ENCODE data around the gene DCAF11. TPM values are rescaled to one million over a fixed set of nuclear protein-coding genes. Genes with fewer than 3 reads are reported as not detected.

DCAF11 gene
- total RNA-seq, 2 experiments from 2014 or later: 79.4 to 84.0 TPM

GRCh38 chr14:24147761-24148428 is 33.3 kb downstream of the DCAF11 start:
- peaks cover 57% of the 10 kb centered on the region for H3K36me3 Mint-ChIP-seq (ENCODE audit: low read depth)
- H3K4me3 Mint-ChIP-seq: peak overlapping the region; percentile 97

GRCh38 chr14:24149302-24149969 is 34.9 kb downstream of the DCAF11 start:
- peaks cover 51% of the 10 kb centered on the region for H3K36me3 Mint-ChIP-seq (ENCODE audit: low read depth)
- H3K9me3 Mint-ChIP-seq: no peaks in the 10 kb centered on the region
- no peaks in the 10 kb centered on the region for H3K27me3 Mint-ChIP-seq (ENCODE audit: low read depth)
- intact Hi-C loops (cut with micrococcal nuclease): loop anchor here (5.0 kb wide), 1 partner anchor 1057 kb away; no protein-coding TSS in a partner anchor
- CTCF ChIA-PET: interaction anchor here (0.9 to 6.9 kb wide), 3 partner anchors 11 to 93 kb away, joined by 3 to 63 read pairs (median 23); partner anchors contain the start of genes IRF9 and TINF2
- DNase-seq: no peak
- peaks cover 36% of the 10 kb centered on the region for H3K4me1 Mint-ChIP-seq (ENCODE audit: low read depth)
- H3K4me3 Mint-ChIP-seq: peak overlapping the region; percentile 40
- H3K27ac Mint-ChIP-seq: peak overlapping the region; percentile 0

More at GRCh38 chr14:24147761-24148428, 33.3 kb downstream of the DCAF11 start:
- Mint-ChIP-seq H3K27ac (peak overlapping the region; percentile 59), H3K9me3 (no peaks in the 10 kb centered on the region), H3K4me1 (ENCODE audit: low read depth) (peaks cover 50% of the 10 kb centered on the region), H3K27me3 (ENCODE audit: low read depth) (no peaks in the 10 kb centered on the region)
- CTCF ChIA-PET: interaction anchor here (1.1 to 6.9 kb wide), 7 partner anchors 10 to 149 kb away, joined by 3 to 63 read pairs (median 7); partner anchors contain the start of genes DCAF11, IPO4, IRF9 and NRL
- DNase-seq: no peak
- intact Hi-C loops (cut with micrococcal nuclease): loop anchor here (1.0 to 5.0 kb wide), 11 partner anchors 12 to 1056 kb away; partner anchors contain the start of genes CHMP4A, DCAF11, DHRS1 and GMPR2

GRCh38 chr14:24150061-24150460 is 35.5 kb downstream of the DCAF11 start:
- peaks cover 30% of the 10 kb centered on the region for H3K4me1 Mint-ChIP-seq (ENCODE audit: low read depth)
- CTCF ChIA-PET: interaction anchor here (0.9 to 4.5 kb wide), 2 partner anchors 11 to 92 kb away, joined by 3 to 23 read pairs; partner anchors contain the start of genes IRF9 and TINF2
- H3K9me3 Mint-ChIP-seq: no peaks in the 10 kb centered on the region
- no peak overlapping the region for H3K27ac Mint-ChIP-seq
- DNase-seq: no peak
- H3K27me3 Mint-ChIP-seq (ENCODE audit: low read depth): no peaks in the 10 kb centered on the region
- no peak overlapping the region for H3K4me3 Mint-ChIP-seq
- H3K36me3 Mint-ChIP-seq (ENCODE audit: low read depth): peaks cover 53% of the 10 kb centered on the region
- intact Hi-C loops (cut with micrococcal nuclease): no loop called here

GRCh38 chr14:24150567-24150966 is 36.0 kb downstream of the DCAF11 start:
- H3K4me3 Mint-ChIP-seq: no peak overlapping the region
- no peaks in the 10 kb centered on the region for H3K27me3 Mint-ChIP-seq (ENCODE audit: low read depth)
- no peaks in the 10 kb centered on the region for H3K9me3 Mint-ChIP-seq
- H3K36me3 Mint-ChIP-seq (ENCODE audit: low read depth): peaks cover 51% of the 10 kb centered on the region
- CTCF ChIA-PET: interaction anchor here (0.6 to 4.5 kb wide), 2 partner anchors 11 to 157 kb away, joined by 3 to 23 read pairs; partner anchors contain the start of gene IRF9
- no peak for DNase-seq
- no peak overlapping the region for H3K27ac Mint-ChIP-seq
- peaks cover 25% of the 10 kb centered on the region for H3K4me1 Mint-ChIP-seq (ENCODE audit: low read depth)
- intact Hi-C loops (cut with micrococcal nuclease): no loop called here

GRCh38 chr14:24150993-24151392 is 36.4 kb downstream of the DCAF11 start:
- Mint-ChIP-seq H3K36me3 (ENCODE audit: low read depth) (peaks cover 51% of the 10 kb centered on the region), H3K27me3 (ENCODE audit: low read depth) (no peaks in the 10 kb centered on the region), H3K4me3 (no peak overlapping the region), H3K9me3 (no peaks in the 10 kb centered on the region), H3K27ac (no peak overlapping the region), H3K4me1 (ENCODE audit: low read depth) (peaks cover 21% of the 10 kb centered on the region)
- CTCF ChIA-PET: interaction anchor here (0.6 to 4.5 kb wide), 4 partner anchors 11 to 156 kb away, joined by 3 to 23 read pairs (median 4); partner anchors contain the start of gene IRF9
- no peak for DNase-seq
- intact Hi-C loops (cut with micrococcal nuclease): no loop called here

GRCh38 chr14:24151404-24152080 is 37.0 kb downstream of the DCAF11 start:
- H3K4me1 Mint-ChIP-seq (ENCODE audit: low read depth): peaks cover 20% of the 10 kb centered on the region
- H3K9me3 Mint-ChIP-seq: no peaks in the 10 kb centered on the region
- intact Hi-C loops (cut with micrococcal nuclease): no loop called here
- no peak overlapping the region for H3K27ac Mint-ChIP-seq
- H3K36me3 Mint-ChIP-seq (ENCODE audit: low read depth): peaks cover 47% of the 10 kb centered on the region
- no peak overlapping the region for H3K4me3 Mint-ChIP-seq
- no peak for DNase-seq
- CTCF ChIA-PET: interaction anchor here (0.6 to 4.5 kb wide), 4 partner anchors 10 to 42 kb away, joined by 3 to 23 read pairs (median 4); partner anchors contain the start of gene IRF9
- H3K27me3 Mint-ChIP-seq (ENCODE audit: low read depth): no peaks in the 10 kb centered on the region

- peaks cover 2% of the 10 kb centered on the region for H3K4me1 Mint-ChIP-seq (ENCODE audit: low read depth)
- H3K9me3 Mint-ChIP-seq: no peaks in the 10 kb centered on the region
- no peak overlapping the region for H3K4me3 Mint-ChIP-seq
- CTCF ChIA-PET: interaction anchor here (1.3 kb wide), 1 partner anchor 9 kb away, joined by 5 read pairs; the partner anchor contains the start of gene PSME2
- H3K36me3 Mint-ChIP-seq (ENCODE audit: low read depth): peaks cover 52% of the 10 kb centered on the region
- H3K27ac Mint-ChIP-seq: peak overlapping the region; percentile 72
- H3K27me3 Mint-ChIP-seq (ENCODE audit: low read depth): no peaks in the 10 kb centered on the region
- no peak for DNase-seq
- intact Hi-C loops (cut with micrococcal nuclease): no loop called here
Measured at GRCh38 chr14:24155100-24155499, 40.5 kb downstream of the DCAF11 start.

GRCh38 chr14:24156840-24157239 is 42.3 kb downstream of the DCAF11 start:
- H3K36me3 Mint-ChIP-seq (ENCODE audit: low read depth): peaks cover 51% of the 10 kb centered on the region

GRCh38 chr14:24157331-24157730 is 42.8 kb downstream of the DCAF11 start:
- Mint-ChIP-seq H3K27me3 (ENCODE audit: low read depth) (no peaks in the 10 kb centered on the region), H3K27ac (peak overlapping the region; percentile 21), H3K9me3 (no peaks in the 10 kb centered on the region), H3K36me3 (ENCODE audit: low read depth) (peaks cover 53% of the 10 kb centered on the region), H3K4me3 (no peak overlapping the region), H3K4me1 (ENCODE audit: low read depth) (peaks cover 15% of the 10 kb centered on the region)
- no peak for DNase-seq
- intact Hi-C loops (cut with micrococcal nuclease): no loop called here
- CTCF ChIA-PET: no interaction called here

More at GRCh38 chr14:24156840-24157239, 42.3 kb downstream of the DCAF11 start:
- H3K9me3 Mint-ChIP-seq: no peaks in the 10 kb centered on the region
- intact Hi-C loops (cut with micrococcal nuclease): no loop called here
- CTCF ChIA-PET: no interaction called here
- no peak for DNase-seq
- no peaks in the 10 kb centered on the region for H3K27me3 Mint-ChIP-seq (ENCODE audit: low read depth)
- H3K4me1 Mint-ChIP-seq (ENCODE audit: low read depth): peaks cover 10% of the 10 kb centered on the region
- H3K27ac Mint-ChIP-seq: peak overlapping the region; percentile 11
- H3K4me3 Mint-ChIP-seq: no peak overlapping the region

- intact Hi-C loops (cut with micrococcal nuclease): loop anchor here (2.0 to 5.0 kb wide), 3 partner anchors 53 to 839 kb away; partner anchors contain the start of genes CHMP4A and PABPN1
- H3K27ac Mint-ChIP-seq: peak overlapping the region; percentile 100
- no peaks in the 10 kb centered on the region for H3K27me3 Mint-ChIP-seq (ENCODE audit: low read depth)
- DNase-seq: no peak
- H3K9me3 Mint-ChIP-seq: no peaks in the 10 kb centered on the region
- H3K4me1 Mint-ChIP-seq (ENCODE audit: low read depth): peaks cover 36% of the 10 kb centered on the region
- CTCF ChIA-PET: interaction anchor here (0.5 to 4.7 kb wide), 14 partner anchors 8 to 104 kb away, joined by 3 to 63 read pairs (median 13); partner anchors contain the start of genes CHMP4A, DCAF11, EMC9 and IPO4
- no peak overlapping the region for H3K4me3 Mint-ChIP-seq
- H3K36me3 Mint-ChIP-seq (ENCODE audit: low read depth): peaks cover 63% of the 10 kb centered on the region
Measured at GRCh38 chr14:24159777-24160498, 45.4 kb downstream of the DCAF11 start.

- peaks cover 40% of the 10 kb centered on the region for H3K4me1 Mint-ChIP-seq (ENCODE audit: low read depth)
- H3K36me3 Mint-ChIP-seq (ENCODE audit: low read depth): peaks cover 66% of the 10 kb centered on the region
- intact Hi-C loops (cut with micrococcal nuclease): loop anchor here (2.0 to 5.0 kb wide), 3 partner anchors 52 to 840 kb away; partner anchors contain the start of genes CHMP4A and PABPN1
- no peak for DNase-seq
- H3K27me3 Mint-ChIP-seq (ENCODE audit: low read depth): no peaks in the 10 kb centered on the region
- CTCF ChIA-PET: interaction anchor here (0.5 to 4.7 kb wide), 19 partner anchors 9 to 148 kb away, joined by 3 to 63 read pairs (median 9); partner anchors contain the start of genes CHMP4A, CIDEB, DCAF11 and DHRS1
- peak overlapping the region; percentile 100 for H3K27ac Mint-ChIP-seq
- peak overlapping the region; percentile 99 for H3K4me3 Mint-ChIP-seq
- no peaks in the 10 kb centered on the region for H3K9me3 Mint-ChIP-seq
Measured at GRCh38 chr14:24160499-24160849, 45.9 kb downstream of the DCAF11 start.
